ENCODE measurements around the gene ZFYVE28.
"Not testable (repeated sequence)": the region's sequence is repeated elsewhere in the genome, so short reads cannot be mapped to it uniquely, and the experiment has no call there.

Gene ZFYVE28

DNA sequence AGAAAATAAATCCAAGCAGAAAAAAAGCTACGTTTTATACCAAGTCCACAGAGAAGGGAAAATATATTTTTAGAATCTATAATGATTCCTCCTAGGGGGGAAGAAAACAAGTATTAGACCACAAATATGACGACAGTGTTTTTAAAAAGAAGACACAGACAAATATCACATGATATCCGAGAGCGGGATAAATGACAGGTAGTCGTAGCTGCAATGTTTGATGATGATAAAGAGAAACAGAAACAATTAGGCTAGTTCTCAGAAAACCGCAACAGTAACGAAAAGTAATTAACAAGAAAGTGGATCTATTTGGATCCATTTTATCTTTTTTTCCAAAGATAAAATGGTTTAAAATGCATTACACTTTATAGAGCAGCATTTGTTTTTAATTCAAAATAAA is 177.4 kb downstream of the ZFYVE28 start:
- DNase-seq: no peak

DNA sequence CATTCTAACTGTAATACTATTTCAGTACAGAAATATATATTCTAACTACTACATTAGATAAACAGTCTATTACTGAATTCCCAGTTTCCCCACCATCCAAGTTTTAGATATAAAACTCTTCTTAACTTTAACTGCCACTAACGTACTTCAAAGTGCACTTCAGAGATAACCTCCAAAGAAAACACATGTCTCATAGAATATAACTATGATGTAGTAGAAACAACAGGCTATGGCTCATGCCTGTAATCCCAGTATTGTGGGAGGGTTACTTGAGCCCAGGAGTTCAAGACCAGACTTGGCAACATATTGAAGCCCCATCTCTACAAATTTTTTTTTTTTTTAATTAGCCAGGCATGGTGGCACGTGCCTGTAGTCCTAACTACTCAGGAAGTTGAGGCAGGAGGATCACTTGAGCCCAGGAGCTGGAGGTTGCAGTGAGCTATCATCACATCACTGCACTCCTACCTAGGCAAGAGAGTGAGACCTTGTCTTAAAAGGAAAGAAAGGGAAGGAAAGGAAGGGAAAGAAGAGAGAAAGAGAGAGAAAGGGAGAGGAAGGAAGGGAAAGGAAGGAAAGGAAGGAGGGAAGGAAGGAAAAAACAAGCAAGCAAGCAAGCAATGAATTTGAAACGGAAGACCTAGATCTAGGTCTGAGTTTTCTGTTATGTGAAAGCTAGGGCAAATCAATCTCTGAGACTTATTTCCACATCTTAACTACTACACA is 181.3 kb downstream of the ZFYVE28 start:
- no peak for DNase-seq

DNA sequence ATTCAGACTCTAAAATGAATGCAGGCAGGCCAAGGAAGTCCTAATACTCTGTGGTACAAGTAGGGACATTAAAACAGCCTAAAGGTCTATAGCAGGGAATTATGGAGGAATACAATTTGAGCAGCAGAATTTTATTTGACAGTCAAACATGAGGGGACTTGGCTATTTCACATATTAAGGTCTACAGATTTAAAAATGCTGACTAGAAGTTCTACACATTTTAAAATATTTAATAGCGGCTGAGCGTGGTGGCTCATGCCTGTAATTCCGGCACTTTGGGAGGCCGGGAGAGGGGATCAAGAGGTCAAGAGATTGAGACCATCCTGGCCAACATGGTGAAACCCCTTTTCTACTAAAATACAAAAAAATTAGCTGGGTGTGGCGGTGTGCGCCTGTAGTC is 187.4 kb downstream of the ZFYVE28 start:
- DNase-seq: no peak

DNA sequence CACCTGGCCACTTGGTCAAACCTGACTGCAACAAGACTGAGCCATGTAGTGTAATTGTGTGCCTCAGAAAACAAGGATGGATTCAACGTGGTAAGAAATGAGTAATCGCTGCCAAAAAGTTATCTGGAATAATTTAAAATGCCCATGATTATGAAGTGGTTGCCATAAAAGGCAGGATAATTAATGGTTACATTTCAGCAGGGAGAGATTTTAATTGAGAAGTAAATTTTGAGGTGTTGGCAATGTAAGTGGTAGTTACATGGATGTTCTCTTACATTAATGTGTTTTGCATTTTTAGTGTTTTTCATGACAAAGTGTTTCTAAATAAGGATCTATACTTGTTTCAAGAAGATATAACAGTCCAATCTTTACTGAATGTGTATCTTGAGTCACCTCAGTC is 192.2 kb downstream of the ZFYVE28 start:
- DNase-seq: no peak

DNA sequence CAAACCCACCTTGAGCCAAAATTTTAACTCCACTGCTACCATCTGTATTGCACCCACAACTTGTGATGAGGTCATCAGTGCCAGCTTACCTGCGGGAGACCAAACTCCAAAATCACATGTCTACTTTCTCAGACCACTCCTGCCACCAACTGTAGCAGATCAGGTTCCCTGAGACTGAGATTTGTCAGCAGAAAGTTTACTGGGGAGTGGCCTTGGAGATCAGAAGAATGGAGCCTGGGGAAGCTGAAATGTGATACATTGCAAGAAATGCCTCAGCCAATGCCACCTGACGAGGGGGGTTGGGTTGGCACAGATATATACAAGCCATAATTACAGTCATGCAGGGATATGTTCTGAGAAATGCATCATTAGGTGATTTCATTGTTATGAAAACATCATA is 195.6 kb downstream of the ZFYVE28 start:
- no peak for DNase-seq

DNA sequence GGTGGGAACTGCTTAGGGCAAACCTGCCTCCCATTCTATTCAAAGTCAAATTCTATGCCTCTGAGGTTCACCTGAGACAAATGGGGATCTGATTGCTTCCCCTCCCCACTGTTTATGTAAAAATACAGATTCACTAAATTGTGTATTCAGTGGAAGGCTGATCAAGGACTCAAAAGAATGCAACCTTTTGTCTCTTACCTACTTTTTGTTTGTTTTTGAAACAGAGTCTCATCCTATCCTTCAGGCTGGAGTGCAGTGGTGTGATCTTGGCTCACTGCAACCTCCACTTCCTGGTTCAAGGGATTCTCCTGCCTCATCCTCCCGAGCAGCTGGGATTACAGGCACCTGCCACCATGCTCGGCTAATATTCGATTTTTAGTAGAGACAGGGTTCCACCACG is 197.1 kb downstream of the ZFYVE28 start:
- DNase-seq: not testable (repeated sequence)

DNA sequence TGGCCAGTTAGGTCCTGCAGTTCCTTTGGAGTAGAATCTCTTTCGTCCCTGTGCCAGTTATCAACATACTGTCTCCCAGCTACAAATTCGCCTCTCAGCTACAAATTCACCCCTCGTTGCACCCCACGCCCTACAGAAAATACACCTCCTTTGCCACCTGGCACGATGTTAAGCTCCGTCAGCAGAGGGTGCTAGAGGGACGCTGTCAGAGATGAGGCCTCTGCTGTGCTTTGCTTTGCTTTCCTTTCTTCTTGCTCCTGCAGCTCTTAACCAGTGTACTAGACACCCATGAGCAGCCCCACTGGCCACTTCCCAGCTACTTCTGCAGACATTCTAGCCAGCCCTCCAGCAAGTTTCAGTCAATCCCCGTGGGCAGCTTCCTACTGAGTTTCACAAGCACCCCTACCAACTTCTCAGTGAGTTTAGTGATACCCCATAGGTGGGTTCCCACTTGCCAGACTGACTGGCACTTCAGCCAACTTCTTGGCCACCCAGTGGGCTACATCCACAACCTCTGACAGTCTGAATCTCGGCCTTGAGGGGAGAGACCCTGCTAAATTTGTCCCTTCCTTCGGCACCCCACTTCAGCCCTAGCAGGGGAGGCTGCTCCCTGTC is 198.3 kb downstream of the ZFYVE28 start:
- DNase-seq: peak; percentile 83
